Mesendoderm (in vitro differentiated cells): Measurements from ENCODE around the gene LRP10.

Experiments
- DNase-seq: peaks from one replicate; pipeline ENCODE4 v3.0.0; 2013
- H2AK5ac ChIP-seq: 2 replicates; pipeline ENCODE4 v1.6.1; 2013; ENCODE audit warnings: low read length, inconsistent platforms
- H2BK120ac ChIP-seq: 2 replicates; pipeline ENCODE4 v1.6.1; 2013; ENCODE audit warnings: low read depth, mild to moderate bottlenecking, low read length, moderate library complexity, mixed read lengths
- H2BK15ac ChIP-seq: replicated peaks from 2 replicates; pipeline ENCODE4 v1.6.1; 2013; ENCODE audit warnings: low read depth, mild to moderate bottlenecking, moderate library complexity
- H2BK5ac ChIP-seq: 2 replicates; pipeline ENCODE4 v1.6.1; 2013; ENCODE audit warnings: low read length, inconsistent platforms
- H3K18ac ChIP-seq: 2 replicates; pipeline ENCODE4 v1.6.1; 2013; ENCODE audit warnings: mild to moderate bottlenecking, low read length, mixed read lengths
- H3K23ac ChIP-seq: one replicate; pipeline ENCODE4 v1.6.1; 2013; ENCODE audit warnings: low read length
- H3K27ac ChIP-seq: 2 replicates; pipeline ENCODE4 v1.5.1; 2013; ENCODE audit warnings: low read depth, mild to moderate bottlenecking, inconsistent platforms, low read length, moderate library complexity
- H3K27me3 ChIP-seq: 2 replicates; pipeline ENCODE4 v1.6.1; 2013; ENCODE audit warnings: low read length, control low read depth, mild to moderate bottlenecking, inconsistent platforms; ENCODE audit not compliant: insufficient read depth, poor library complexity
- H3K36me3 ChIP-seq: 2 replicates; pipeline ENCODE4 v1.6.1; 2013; ENCODE audit warnings: low read length, inconsistent platforms; ENCODE audit not compliant: control insufficient read depth, insufficient read depth
- H3K4ac ChIP-seq: one replicate; pipeline ENCODE4 v1.6.1; 2013; ENCODE audit warnings: low read depth, mild to moderate bottlenecking, low read length, moderate library complexity
- H3K4me1 ChIP-seq: 2 replicates; pipeline ENCODE4 v1.6.1; 2013; ENCODE audit warnings: low read depth, low read length, inconsistent platforms; ENCODE audit not compliant: control insufficient read depth
- H3K4me2 ChIP-seq: 2 replicates; pipeline ENCODE4 v1.6.1; 2013; ENCODE audit warnings: low read length
- H3K4me3 ChIP-seq: 2 replicates; pipeline ENCODE4 v1.5.1; 2013; ENCODE audit warnings: mild to moderate bottlenecking, low read length
- H3K56ac ChIP-seq: one replicate; pipeline ENCODE4 v1.6.1; 2013; ENCODE audit warnings: low read length
- H3K79me1 ChIP-seq: 2 replicates; pipeline ENCODE4 v1.6.1; 2013; ENCODE audit warnings: low read length, inconsistent platforms
- H3K79me2 ChIP-seq: 2 replicates; pipeline ENCODE4 v1.6.1; 2013; ENCODE audit warnings: mild to moderate bottlenecking, low read length; ENCODE audit not compliant: control insufficient read depth, insufficient read depth
- H3K9ac ChIP-seq: 2 replicates; pipeline ENCODE4 v1.6.1; 2013; ENCODE audit warnings: low read length, inconsistent platforms
- H4K5ac ChIP-seq: one replicate; pipeline ENCODE4 v1.6.1; 2013; ENCODE audit warnings: low read length
- H4K8ac ChIP-seq: one replicate; pipeline ENCODE4 v1.6.1; 2013; ENCODE audit warnings: low read depth, mild to moderate bottlenecking, control low read depth, low read length, moderate library complexity
- WGBS: extraction: QIAGEN DNeasy Blood & Tissue Kit; methylation state at CpG from one replicate; pipeline ENCODE4 v1.1.7; 2013; ENCODE audit warnings: low lambda C conversion rate, missing lambda C conversion rate; ENCODE audit not compliant: insufficient coverage; ENCODE audit errors: extremely low coverage; 5-methylcytosine and 5-hydroxymethylcytosine counted together

Gene LRP10

GRCh38 chr14:22882529-22883172, 11.1 kb downstream of the LRP10 start:
- peak overlapping the region; percentile 63 for H3K9ac ChIP-seq
- H3K4me2 ChIP-seq: peak overlapping the region; percentile 46
- no peak overlapping the region for H3K23ac ChIP-seq
- H2BK5ac ChIP-seq: no peak overlapping the region
- peak overlapping the region; percentile 85 for H3K56ac ChIP-seq
- H2AK5ac ChIP-seq: no peak overlapping the region
- H4K8ac ChIP-seq: no peak overlapping the region
- no peak overlapping the region for H3K4me3 ChIP-seq
- no peak overlapping the region for H3K18ac ChIP-seq
- H2BK120ac ChIP-seq: no peak overlapping the region
- peaks cover 14% of the 10 kb centered on the region for H3K4me1 ChIP-seq
- no peak overlapping the region for H3K4ac ChIP-seq
- WGBS: no CpG with 5 or more reads among the region's 6 CpGs
- H3K36me3 ChIP-seq: peaks cover 1% of the 10 kb centered on the region
- H3K79me1 ChIP-seq: no peaks in the 10 kb centered on the region
- no peak overlapping the region for H3K27ac ChIP-seq
- no peaks in the 10 kb centered on the region for H3K27me3 ChIP-seq
- no peak overlapping the region for H4K5ac ChIP-seq
- no peak overlapping the region for H2BK15ac ChIP-seq
- H3K79me2 ChIP-seq: no peaks in the 10 kb centered on the region
- peak; percentile 92 for DNase-seq

- DNase-seq: peak; percentile 62
- 100% methylated on average over 1 of the region's 15 CpGs for WGBS
Observed at GRCh38 chr14:22883173-22883976, 11.8 kb downstream of the LRP10 start, which contains the start of gene REM2. Gene REM2 (plus strand): TSS chr14:22883222. CDS start chr14:22883288, 66 bp downstream.

GRCh38 chr14:22884076-22884737, 12.7 kb downstream of the LRP10 start:
- DNase-seq: no peak
- H2BK120ac ChIP-seq: no peak overlapping the region
- no peak overlapping the region for H3K4ac ChIP-seq
- H3K4me1 ChIP-seq: peaks cover 15% of the 10 kb centered on the region
- H3K27me3 ChIP-seq: no peaks in the 10 kb centered on the region
- no peak overlapping the region for H3K4me2 ChIP-seq
- H3K27ac ChIP-seq: no peak overlapping the region
- H2BK15ac ChIP-seq: no peak overlapping the region
- H3K9ac ChIP-seq: no peak overlapping the region
- H3K18ac ChIP-seq: no peak overlapping the region
- no peak overlapping the region for H4K5ac ChIP-seq
- no peaks in the 10 kb centered on the region for H3K79me1 ChIP-seq
- no peaks in the 10 kb centered on the region for H3K36me3 ChIP-seq
- no peak overlapping the region for H2BK5ac ChIP-seq
- no CpG with 5 or more reads among the region's 7 CpGs for WGBS
- H3K23ac ChIP-seq: no peak overlapping the region
- no peak overlapping the region for H3K4me3 ChIP-seq
- H3K79me2 ChIP-seq: no peaks in the 10 kb centered on the region
- H3K56ac ChIP-seq: no peak overlapping the region
- H2AK5ac ChIP-seq: no peak overlapping the region
- no peak overlapping the region for H4K8ac ChIP-seq

More at GRCh38 chr14:22883173-22883976, 11.8 kb downstream of the LRP10 start, which contains the start of gene REM2:
- Histone ChIP-seq H2BK120ac (no peak within 1 kb of the TSS), H2BK15ac (no peak within 1 kb of the TSS), H3K56ac (peak within 1 kb of the TSS; percentile 85), H2BK5ac (no peak within 1 kb of the TSS), H3K23ac (no peak within 1 kb of the TSS), H3K27ac (no peak within 1 kb of the TSS), H4K8ac (no peak within 1 kb of the TSS), H3K79me1 (no peaks in the 10 kb centered on the region), H2AK5ac (peak within 1 kb of the TSS; percentile 27), H3K4me3 (no peak within 1 kb of the TSS), H3K4ac (no peak within 1 kb of the TSS), H3K9ac (peak within 1 kb of the TSS; percentile 63), H4K5ac (no peak within 1 kb of the TSS), H3K79me2 (no peaks in the 10 kb centered on the region), H3K27me3 (no peaks in the 10 kb centered on the region), H3K4me1 (peaks cover 15% of the 10 kb centered on the region), H3K4me2 (peak within 1 kb of the TSS; percentile 46), H3K36me3 (no peaks in the 10 kb centered on the region), H3K18ac (no peak within 1 kb of the TSS)

- no peak for DNase-seq
- H3K27ac ChIP-seq: no peak overlapping the region
- no peak overlapping the region for H2AK5ac ChIP-seq
- no peak overlapping the region for H3K4me2 ChIP-seq
- H3K9ac ChIP-seq: no peak overlapping the region
- WGBS: no CpG with 5 or more reads among the region's 11 CpGs
- H3K4ac ChIP-seq: no peak overlapping the region
- no peak overlapping the region for H2BK5ac ChIP-seq
- no peaks in the 10 kb centered on the region for H3K27me3 ChIP-seq
- no peak overlapping the region for H3K56ac ChIP-seq
- H2BK15ac ChIP-seq: no peak overlapping the region
- H3K18ac ChIP-seq: no peak overlapping the region
- H3K36me3 ChIP-seq: no peaks in the 10 kb centered on the region
- H3K4me3 ChIP-seq: no peak overlapping the region
- H4K8ac ChIP-seq: no peak overlapping the region
- no peak overlapping the region for H3K23ac ChIP-seq
- H3K79me2 ChIP-seq: no peaks in the 10 kb centered on the region
- H3K79me1 ChIP-seq: no peaks in the 10 kb centered on the region
- H3K4me1 ChIP-seq: peaks cover 15% of the 10 kb centered on the region
- no peak overlapping the region for H4K5ac ChIP-seq
- H2BK120ac ChIP-seq: no peak overlapping the region
Observed at GRCh38 chr14:22884738-22885523, 13.4 kb downstream of the LRP10 start.

GRCh38 chr14:22885975-22886374, 14.4 kb downstream of the LRP10 start:
- H3K56ac ChIP-seq: peak overlapping the region; percentile 86
- no peak overlapping the region for H2BK15ac ChIP-seq
- no peaks in the 10 kb centered on the region for H3K79me2 ChIP-seq
- DNase-seq: no peak
- no peak overlapping the region for H3K4me2 ChIP-seq
- peak overlapping the region; percentile 15 for H2AK5ac ChIP-seq
- H2BK120ac ChIP-seq: no peak overlapping the region
- H3K23ac ChIP-seq: no peak overlapping the region
- no peak overlapping the region for H4K5ac ChIP-seq
- peaks cover 15% of the 10 kb centered on the region for H3K4me1 ChIP-seq
- no peaks in the 10 kb centered on the region for H3K79me1 ChIP-seq
- no peak overlapping the region for H4K8ac ChIP-seq
- no peak overlapping the region for H2BK5ac ChIP-seq
- WGBS: no CpG with 5 or more reads among the region's 21 CpGs
- no peaks in the 10 kb centered on the region for H3K36me3 ChIP-seq
- H3K27me3 ChIP-seq: no peaks in the 10 kb centered on the region
- H3K4me3 ChIP-seq: no peak overlapping the region
- H3K27ac ChIP-seq: no peak overlapping the region
- no peak overlapping the region for H3K4ac ChIP-seq
- no peak overlapping the region for H3K18ac ChIP-seq
- H3K9ac ChIP-seq: peak overlapping the region; percentile 65
